HG03432 (cell line): ENCODE measurements around the gene ACTC1.

Experiments used
- ATAC-seq: cut with Tn5 transposase; IDR thresholded peaks from one replicate; pipeline ENCODE4 v1.9.1; 2021; ENCODE audit warnings: mild to moderate bottlenecking, moderate library complexity; ENCODE audit not compliant: unreplicated experiment

The ACTC1 gene

DNA sequence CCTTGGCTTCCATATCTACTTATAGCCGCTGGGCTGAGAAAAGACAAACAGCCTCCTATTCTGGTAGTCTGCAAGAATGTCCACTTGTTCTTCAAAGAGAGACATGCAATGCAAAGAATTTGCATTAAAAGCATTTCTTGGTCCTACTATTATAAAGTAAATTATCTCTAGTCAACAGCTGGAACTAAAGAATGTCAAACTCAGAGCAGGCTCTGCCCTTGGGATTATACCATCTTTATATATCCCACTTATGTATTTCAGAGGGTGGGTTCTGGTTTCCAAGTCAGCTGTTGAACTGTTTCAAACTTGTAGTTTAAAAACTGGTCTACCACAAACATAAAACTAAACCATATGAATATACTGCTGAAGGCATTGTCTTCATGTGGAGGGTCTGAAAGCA is 7.0 kb upstream of the ACTC1 start:
- no peak for ATAC-seq

DNA sequence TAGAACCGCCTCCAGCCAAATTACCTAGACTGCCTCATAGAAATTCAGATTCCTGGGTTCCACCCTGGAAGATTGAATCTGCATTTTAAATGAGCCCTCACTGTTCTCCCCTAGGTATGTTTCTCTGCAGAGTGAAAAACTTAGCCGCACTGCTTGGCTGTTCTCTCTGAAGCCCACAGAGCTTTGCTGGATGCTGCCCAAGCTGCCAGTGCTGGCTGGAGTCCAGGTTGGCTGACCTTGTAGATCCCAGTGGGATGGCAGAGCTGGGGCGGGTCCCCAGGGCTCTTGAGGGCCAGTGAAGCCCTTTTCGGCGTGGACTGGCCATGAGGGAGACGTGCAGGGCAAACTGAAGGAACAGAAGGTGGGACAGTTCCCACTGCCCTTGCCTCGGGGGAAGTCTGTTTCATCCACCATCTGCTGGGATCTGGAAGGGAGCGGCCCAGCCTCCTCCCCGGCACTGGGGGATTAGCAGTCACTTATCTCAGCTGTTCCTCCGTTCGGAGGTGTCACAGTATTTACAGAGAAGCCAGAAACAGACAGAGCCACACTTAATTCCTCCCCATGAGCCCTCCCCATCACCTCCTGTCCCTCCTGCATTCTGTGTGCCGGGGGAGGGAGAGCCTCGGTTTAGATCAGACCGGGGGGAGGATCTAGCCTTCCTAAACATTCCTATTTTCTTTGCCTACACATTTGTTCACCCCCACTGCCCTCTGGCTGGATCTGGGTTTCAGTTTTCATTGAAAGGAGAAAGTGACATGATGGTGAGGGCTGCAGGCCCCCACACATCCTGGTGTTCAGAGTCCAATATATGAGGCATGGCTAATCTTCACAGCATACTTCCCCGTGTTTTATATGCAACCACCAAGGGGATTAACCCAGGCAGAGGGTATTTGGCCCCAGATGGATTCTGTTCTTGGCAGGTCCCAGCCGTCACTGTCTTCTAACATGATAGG is 4.1 kb upstream of the ACTC1 start:
- no peak for ATAC-seq

DNA sequence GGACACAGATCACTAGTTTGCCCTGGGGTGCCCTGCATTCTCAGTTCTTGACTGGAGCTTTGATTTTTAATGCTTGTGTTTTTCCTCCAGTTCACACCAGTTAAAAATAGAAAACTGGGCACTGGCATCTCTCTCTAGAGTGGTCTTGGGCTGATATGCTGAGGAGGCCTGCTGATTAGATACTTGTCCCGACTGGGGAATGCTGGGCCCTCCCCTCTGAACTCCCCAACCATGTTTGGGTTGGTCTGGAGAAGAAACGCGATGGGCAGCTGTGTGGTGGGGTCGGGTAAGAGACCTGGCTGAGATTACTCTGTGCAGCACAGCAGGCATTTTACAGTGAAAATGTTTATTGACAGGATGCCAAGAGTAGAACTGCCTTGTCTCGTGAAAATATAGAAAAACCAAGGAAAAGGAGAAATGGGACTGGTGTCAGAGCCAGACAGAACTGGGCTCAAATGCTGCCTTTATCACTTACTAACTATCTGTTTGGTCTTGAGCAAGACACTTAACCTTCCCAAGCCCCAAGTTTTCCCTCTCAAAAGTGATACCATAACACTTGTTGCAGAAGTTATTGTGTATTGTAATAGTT is 1.6 kb upstream of the ACTC1 start:
- no peak for ATAC-seq

DNA sequence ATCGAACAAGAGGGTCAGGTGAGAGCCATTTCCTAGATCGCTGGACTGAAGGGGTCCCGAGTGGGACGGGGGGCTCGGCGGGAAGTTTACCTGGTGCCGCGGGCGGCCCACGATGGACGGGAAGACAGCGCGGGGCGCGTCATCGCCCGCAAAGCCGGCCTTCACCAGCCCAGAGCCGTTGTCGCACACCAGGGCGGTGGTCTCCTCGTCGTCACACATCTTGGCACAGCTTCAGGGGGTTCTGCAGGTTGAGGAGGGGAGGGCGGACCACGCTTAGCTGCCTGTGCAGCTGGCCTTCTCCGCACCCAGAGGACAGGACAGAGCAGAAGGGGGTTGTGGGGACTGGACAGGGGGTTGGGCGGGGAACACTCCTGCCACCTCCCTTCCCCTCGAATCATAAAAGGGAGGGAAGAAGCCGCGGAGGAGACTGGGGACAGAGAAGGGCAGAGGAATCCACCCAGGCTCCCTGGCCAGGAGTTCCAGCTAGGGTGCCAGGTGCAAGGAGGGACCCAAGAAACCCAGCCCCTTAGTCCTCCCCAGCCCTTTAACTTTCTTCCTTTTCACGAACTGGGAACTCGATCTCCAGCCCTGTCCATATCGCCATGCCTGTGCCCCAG is 651 bp downstream of the ACTC1 start:
- ATAC-seq = no peak

DNA sequence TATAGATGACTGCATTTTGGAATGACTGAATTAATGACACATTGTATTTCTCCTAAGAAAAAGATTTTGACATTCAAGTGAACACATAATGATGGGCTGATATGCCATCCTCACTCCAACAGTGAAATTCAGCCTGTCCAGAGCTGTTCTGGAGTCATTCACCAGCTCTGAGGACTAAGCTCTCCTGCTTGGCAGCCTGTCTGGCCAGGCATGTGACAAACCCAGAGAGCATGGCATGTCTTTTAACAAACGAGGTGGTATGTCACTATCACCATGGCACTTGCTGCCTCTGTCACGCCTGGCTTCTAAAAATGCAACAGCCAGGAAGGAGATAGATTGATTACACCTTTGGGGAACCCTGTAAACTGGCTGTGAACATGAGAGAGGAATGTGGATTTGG is 1.4 kb downstream of the ACTC1 start:
- no peak for ATAC-seq

DNA sequence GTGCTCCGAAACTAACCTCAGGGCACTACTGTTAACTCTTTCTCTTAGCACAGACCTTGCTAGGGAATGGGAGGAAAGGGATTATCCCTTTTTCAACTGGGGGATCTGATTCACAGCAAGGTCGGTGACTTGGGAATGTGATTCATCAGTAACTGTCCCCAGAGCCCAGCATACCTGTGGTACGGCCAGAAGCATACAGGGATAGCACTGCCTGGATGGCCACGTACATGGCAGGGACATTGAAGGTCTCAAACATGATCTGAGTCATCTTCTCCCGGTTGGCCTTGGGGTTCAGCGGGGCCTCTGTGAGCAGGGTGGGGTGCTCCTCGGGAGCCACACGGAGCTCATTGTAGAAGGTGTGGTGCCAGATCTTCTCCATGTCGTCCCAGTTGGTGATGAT is 2.3 kb downstream of the ACTC1 start:
- ATAC-seq = no peak

DNA sequence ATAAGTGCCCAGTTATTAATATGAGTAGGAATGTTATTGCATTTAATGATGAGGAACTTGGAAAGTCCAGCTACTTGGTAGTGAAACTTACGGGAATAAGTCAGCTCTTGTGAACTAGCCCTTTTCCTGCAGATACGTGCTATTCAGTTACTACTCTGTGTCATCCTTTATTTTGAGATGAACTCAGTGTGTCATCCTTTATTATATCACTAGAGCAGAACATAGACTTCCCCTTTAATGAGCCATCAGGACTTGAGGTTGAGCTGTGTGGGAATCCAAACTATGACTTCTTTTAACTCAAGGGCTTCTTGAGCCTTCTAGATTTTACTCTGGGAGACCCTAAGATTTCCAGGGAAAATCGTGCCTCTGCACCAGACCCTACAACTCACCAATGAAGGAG is 3.6 kb downstream of the ACTC1 start:
- no peak for ATAC-seq

DNA sequence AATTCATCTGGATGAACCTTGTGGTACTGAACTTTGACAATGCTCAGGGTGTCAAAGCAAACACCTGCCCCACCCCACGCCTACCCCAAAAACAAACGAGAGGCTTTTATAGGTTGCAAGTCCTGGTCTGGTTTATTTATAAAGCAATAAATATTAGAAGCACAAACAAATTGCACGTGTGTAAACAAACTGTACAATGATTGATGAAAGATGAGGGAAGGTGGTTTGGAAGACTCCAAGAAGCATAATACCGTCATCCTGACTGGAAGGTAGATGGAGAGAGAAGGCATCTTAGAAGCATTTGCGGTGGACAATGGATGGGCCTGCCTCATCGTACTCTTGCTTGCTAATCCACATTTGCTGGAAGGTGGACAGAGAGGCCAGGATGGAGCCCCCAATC is 5.2 kb downstream of the ACTC1 start:
- ATAC-seq = no peak

DNA sequence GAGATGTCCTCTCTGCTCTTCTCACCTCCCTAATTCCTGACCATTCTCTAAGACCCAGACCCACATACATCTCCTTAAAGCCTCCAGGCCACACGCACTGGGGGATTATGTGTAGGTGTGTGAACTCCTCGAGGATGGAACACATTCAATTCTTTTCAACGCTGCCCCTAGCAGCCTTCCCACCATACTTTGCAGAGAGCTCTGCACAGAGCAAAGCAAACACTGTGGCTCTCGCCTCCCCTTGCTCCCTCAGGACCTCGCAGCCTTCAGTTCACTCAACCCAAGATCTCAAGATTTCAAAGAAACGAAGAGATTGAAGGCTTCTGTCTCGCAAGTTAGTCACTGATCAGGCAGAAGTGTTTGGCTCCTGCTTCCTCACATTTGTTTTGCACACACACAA is 6.0 kb downstream of the ACTC1 start:
- no peak for ATAC-seq

DNA sequence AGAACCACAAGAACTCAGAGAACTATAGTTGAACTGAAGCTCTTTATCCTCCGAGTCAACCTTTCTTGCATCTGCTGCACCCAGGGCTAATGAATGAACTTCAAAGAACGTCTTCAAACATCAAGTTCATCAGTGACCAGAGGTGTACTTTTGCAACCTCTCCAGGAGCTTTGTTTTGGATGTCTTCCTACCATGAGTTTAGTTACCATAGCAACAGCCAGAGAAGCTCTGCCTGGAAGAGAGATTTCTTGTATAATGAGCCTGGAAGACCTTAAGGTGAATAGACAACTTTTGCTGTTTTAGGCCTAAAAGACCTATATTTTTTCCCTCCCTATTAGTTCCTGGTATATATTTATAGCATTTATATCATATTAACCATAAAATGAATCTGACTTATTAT is 9.1 kb downstream of the ACTC1 start:
- ATAC-seq = no peak

DNA sequence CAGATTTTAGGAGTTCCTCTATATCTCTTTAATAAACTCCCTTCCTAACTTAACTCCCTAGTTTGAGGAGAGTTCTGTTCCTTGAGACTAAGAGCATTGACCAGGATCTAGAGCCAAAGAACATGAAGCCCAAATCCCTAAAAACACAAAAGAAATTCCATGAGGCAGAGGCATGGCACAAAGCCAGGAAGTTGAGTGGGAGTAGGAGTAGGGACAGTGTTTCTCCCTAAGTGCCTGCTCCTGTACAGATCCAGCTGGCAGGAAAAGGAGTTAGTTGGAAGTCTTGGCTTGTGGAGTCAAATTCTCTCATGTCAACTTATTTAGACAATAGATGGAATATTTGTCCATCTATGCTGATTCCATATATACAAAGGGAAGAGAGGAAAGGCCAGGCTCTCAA is 11.4 kb downstream of the ACTC1 start:
- ATAC-seq = no peak

DNA sequence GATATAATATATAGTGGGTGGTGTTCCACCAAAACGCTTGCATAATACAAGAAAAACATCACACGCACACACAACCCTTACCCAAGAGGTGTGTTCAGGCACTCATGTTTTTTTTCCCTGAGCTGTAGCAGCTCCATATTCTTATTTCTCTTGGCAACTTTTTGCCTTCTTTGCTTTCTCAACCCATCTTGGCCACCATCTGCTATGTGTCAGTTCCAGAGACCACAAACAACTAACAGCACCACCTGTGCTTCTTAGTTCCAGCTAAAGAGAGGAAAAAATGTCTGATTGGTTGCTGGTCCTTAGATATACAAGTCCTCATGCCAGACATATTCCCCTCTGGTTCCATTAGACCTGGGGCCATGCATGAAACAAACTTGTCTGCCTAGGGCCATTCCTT is 11.9 kb downstream of the ACTC1 start:
- no peak for ATAC-seq

DNA sequence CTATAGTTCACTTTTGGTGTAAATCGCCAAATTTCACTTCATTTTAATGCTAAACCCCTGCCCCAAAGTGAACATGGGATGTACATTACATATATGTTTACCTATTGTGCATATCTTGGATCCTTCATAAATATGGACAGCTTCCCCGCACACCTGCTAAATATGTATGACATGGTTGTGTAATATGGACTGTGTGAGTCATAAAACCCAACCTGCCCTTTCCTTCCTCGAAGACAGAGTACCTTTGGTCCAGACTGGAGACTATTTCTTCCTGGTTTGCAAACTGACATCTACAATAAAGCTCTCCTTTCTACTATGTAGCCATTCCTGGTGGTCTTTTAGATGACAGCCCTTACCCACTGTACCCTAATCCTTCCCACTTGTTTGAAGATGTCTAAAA is 12.4 kb downstream of the ACTC1 start:
- ATAC-seq = no peak

DNA sequence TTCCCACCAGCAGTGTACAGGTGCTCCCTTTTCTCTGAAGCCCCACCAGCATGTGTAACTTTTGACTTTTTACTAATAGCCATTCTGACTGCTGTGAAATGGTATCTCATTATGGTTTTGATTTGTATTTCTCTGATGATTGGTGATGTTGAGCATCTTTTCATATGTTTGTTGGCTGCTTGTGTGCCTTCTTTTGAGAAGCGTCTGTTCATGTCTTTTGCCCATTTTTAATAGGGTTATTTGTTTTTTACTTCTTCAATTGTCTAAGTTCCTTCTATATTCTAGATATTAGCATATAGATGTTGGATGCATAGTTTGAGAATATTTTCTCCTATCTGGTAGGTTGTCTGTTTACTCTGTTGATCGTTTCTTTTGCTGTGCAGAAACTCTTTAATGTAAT is 14.6 kb downstream of the ACTC1 start:
- ATAC-seq = no peak

DNA sequence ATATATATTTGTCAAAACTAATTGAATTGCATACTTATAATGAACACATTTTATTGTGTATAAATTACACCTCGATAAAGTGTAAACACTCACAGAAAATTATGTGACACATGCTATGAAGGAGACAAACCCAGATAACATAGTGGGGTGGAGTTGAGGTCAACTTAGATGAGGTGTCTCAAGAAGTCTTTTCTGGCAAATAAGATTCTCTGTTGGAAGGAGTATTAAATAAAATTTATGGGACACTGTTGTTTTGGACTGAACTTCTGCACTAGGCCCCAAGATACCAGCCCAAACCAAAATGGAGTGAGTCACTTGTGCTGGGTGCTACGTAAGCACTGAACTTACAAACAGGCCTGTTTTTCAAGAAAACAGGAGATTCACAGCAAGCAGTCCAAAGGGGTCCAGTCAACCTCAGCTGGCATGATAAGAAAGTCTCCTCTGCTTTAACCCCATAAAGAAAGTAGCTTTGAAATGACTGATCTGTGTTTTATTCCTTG is 18.7 kb downstream of the ACTC1 start:
- no peak for ATAC-seq

DNA sequence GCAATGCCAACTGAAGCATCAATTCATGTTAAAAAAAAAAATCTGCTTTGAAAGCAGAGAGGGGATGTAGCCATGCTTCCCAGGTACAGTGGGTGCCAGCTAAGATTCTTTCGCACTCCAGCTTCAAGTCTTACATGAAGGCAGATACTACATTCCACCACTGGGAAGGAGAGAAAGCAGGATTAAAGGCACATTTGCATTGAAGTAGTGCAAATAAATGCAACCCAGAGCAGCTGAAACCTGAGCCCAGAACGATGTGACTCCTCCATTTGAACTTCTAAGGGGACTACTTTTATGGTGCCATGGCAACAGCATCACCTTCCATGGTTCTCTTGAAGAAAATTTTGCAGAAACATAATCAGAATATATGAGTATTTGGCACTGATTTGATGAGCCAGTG is 21.4 kb downstream of the ACTC1 start:
- ATAC-seq = no peak

DNA sequence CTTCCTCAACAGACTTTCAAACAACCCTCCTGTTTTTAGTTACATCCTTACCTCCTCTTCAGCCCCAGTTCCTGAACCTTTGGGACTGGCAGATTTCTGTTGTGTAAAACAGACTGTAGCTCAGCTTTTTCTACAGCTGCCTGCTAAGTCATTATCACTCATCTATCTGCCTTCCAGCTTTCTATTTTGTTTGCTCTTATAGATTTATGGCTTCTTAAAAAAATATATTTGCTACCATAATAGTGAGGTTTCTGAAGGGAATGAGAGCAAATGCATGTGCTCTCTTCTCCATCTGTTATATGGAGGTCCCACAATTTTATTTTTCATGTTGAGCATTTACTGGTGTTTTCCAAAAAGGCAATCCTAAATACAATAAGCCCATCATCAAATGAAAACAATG is 22.3 kb downstream of the ACTC1 start:
- ATAC-seq = no peak

DNA sequence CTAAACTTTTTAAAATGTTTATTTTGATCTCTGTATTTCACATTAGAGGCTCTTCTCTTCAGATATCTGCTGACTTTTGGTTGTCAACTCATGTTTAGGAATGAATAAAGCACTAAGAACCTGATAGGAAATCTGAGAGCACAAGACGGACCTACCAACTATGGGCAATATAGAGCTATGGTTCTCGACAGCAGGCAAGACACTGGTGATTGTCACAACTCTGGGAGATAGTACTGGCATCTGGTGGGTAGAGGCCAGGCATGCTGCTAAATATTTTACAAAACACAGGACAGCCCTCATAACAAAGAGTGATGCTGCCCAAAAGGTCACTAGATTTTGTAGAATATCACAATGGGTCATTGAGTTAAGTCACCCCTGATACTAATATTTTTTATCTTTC is 23.0 kb downstream of the ACTC1 start:
- no peak for ATAC-seq

DNA sequence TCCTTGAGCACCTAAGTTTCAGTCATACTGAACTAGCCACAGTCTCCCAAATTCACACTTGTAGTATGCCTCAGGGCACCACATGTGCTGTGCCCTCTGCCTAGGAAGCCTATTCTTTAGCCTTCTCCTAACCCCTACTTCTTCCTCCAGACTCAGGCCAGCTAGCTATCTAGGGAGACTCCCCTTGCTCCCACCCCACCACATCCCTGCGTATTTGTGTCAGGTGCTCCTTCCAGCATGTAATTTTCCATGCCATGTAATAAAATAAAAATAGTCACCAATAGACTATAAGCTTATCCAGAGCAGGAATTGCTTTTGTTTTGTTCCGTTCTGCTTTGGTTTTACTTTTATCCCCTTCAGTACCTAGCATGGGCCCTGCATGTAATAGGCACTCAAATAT is 25.6 kb downstream of the ACTC1 start:
- no peak for ATAC-seq

DNA sequence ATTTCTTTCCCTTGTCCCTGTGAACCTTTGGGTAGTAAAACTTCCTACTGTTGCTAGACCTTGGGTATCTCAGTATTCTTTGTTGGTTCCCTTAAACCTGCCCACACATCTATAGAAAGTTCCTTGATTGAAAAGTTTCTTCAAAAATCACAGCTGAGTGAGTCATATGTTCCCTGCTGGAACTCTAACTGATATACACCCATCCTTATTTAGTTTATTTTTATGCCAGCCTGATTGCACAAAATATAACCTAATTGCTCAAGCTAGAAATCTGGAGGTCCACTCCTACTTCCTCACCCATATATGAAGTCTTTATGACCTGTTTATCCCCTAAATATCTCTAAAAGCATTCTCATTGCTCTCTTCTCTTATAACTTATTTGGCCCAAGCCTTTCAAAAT is 26.8 kb downstream of the ACTC1 start:
- no peak for ATAC-seq

DNA sequence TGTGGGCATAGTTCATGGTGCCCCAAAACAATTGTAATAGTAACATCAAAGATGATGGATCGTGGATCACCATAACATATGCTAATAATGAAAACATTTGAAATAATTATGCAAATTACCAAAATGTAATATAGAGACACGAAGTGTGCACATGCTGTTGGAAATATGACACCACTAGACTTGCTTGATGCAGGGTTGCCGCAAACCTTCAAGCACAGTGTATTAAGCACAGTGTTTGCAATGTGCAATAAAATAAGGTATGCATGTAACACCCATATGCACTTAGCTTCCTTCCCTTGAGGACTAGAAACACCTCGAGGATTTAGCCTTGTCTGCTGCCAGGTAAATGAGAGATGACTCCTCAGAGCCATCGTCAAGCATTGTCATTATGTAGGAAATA is 29.6 kb downstream of the ACTC1 start:
- ATAC-seq = no peak

DNA sequence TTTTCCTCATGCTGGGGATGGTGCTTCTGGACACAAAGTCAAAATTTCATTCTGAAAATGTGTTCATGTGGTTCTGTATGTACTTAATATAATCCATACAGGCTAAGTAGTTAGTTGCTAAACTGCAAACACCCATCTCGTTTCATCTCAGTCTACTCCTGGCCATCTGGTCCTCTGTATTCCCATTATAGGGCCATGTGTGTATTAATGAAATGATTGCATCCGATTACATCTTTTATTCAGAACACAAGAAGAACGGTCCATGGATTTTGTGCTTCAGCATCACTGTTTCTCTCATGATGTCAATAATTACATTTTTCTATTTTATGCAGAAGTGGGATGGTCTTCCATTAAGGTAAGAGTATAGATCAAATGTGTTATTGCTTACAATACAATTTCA is 34.4 kb downstream of the ACTC1 start:
- no peak for ATAC-seq
